ENCODE data around the gene FOXC2. TPM values are rescaled to one million over a fixed set of nuclear protein-coding genes. Genes with fewer than 3 reads are reported as not detected.

The FOXC2 gene
- total and polyA plus RNA-seq, 7 donors, result under 0.01 to 0.81 (median 0.39) TPM; not detected in 1

- TF ChIP-seq POLR2AphosphoS5 (IDR thresholded peaks at IDR 0.05), result no peak
- TF ChIP-seq POLR2A (IDR thresholded peaks at IDR 0.05), result no peak
- no peak for TF ChIP-seq CTCF (IDR thresholded peaks at IDR 0.05)
- TF ChIP-seq EP300 (IDR thresholded peaks at IDR 0.05), result no peak
- Histone ChIP-seq H3K36me3 (no peaks in the 10 kb centered on the region), H3K9me3 (no peaks in the 10 kb centered on the region), H3K4me3 (no peak overlapping the region), H3K4me1 (no peaks in the 10 kb centered on the region), H3K27me3 (peaks cover 0 to 39% (median 9%) of the 10 kb centered on the region in 3 donors), H3K27ac (no peak overlapping the region)
- intact Hi-C loops (cut with DNase I), result no loop called here
- DNase-seq, result no peak
- 78 to 87% methylated on average over 3 of the region's 3 CpGs for WGBS, 2 donors
Measured at GRCh38 chr16:86611941-86612340, 45.3 kb downstream of the FOXC2 start.

GRCh38 chr16:86614699-86615098 lies 48.1 kb downstream of the FOXC2 start:
- 38 to 75% methylated on average over 5 of the region's 5 CpGs for WGBS, 2 donors
- Histone ChIP-seq H3K27ac (no peak overlapping the region), H3K4me3 (no peak overlapping the region), H3K27me3 (peaks cover 0 to 28% (median 8%) of the 10 kb centered on the region in 3 donors), H3K9me3 (no peaks in the 10 kb centered on the region), H3K4me1 (no peaks in the 10 kb centered on the region), H3K36me3 (no peaks in the 10 kb centered on the region)
- TF ChIP-seq EP300 (IDR thresholded peaks at IDR 0.05) (no peak), POLR2A (IDR thresholded peaks at IDR 0.05) (no peak), POLR2AphosphoS5 (IDR thresholded peaks at IDR 0.05) (no peak), CTCF (IDR thresholded peaks at IDR 0.05) (no peak)
- no peak for DNase-seq
- intact Hi-C loops (cut with DNase I), result no loop called here

- intact Hi-C loops (cut with DNase I), result no loop called here
Measured at GRCh38 chr16:86616906-86617305, 50.3 kb downstream of the FOXC2 start.

GRCh38 chr16:86618431-86619238 lies 52.0 kb downstream of the FOXC2 start:
- Histone ChIP-seq H3K4me1 (no peaks in the 10 kb centered on the region), H3K27ac (no peak overlapping the region), H3K36me3 (no peaks in the 10 kb centered on the region), H3K27me3 (peaks cover 0 to 16% (median 0%) of the 10 kb centered on the region in 3 donors), H3K4me3 (peak overlapping the region in 1 of 4 donors; percentile 17), H3K9me3 (no peaks in the 10 kb centered on the region)
- TF ChIP-seq POLR2A (IDR thresholded peaks at IDR 0.05) (no peak), POLR2AphosphoS5 (IDR thresholded peaks at IDR 0.05) (no peak), CTCF (IDR thresholded peaks at IDR 0.05) (no peak), EP300 (IDR thresholded peaks at IDR 0.05) (no peak)
- no peak for DNase-seq
- intact Hi-C loops (cut with DNase I), result no loop called here
- WGBS, 2 donors, result 79% methylated on average over 16 of the region's 16 CpGs

More at GRCh38 chr16:86616906-86617305, 50.3 kb downstream of the FOXC2 start:
- Histone ChIP-seq H3K4me3 (no peak overlapping the region), H3K4me1 (no peaks in the 10 kb centered on the region), H3K27me3 (peaks cover 0 to 24% (median 0%) of the 10 kb centered on the region in 3 donors), H3K9me3 (no peaks in the 10 kb centered on the region), H3K27ac (no peak overlapping the region), H3K36me3 (no peaks in the 10 kb centered on the region)
- TF ChIP-seq EP300 (IDR thresholded peaks at IDR 0.05) (no peak), CTCF (IDR thresholded peaks at IDR 0.05) (no peak), POLR2AphosphoS5 (IDR thresholded peaks at IDR 0.05) (no peak), POLR2A (IDR thresholded peaks at IDR 0.05) (no peak)
- 68 to 72% methylated on average over 5 of the region's 5 CpGs for WGBS, 2 donors
- no peak for DNase-seq

Other genes starting within 250 kb of the FOXC2 start
- 10 to 100 TPM; 44.6 to 74.2 (median 59.3) TPM for gene FOXF1, start 56.3 kb upstream of the FOXC2 start, total RNA-seq
- gene FOXF1, start 56.3 kb upstream of the FOXC2 start, polyA plus RNA-seq, result 1 to 10 TPM; 2.5 to 8.5 (median 4.8) TPM
- gene MTHFSD, start 11.6 kb upstream of the FOXC2 start, total RNA-seq, result 10 to 100 TPM; 10.7 to 18.8 (median 11.9) TPM
- 10 to 100 TPM in 1 of 3 donors, 1 to 10 TPM in 2; 5.5 to 12.9 (median 6.6) TPM for gene MTHFSD, start 11.6 kb upstream of the FOXC2 start, polyA plus RNA-seq
- gene FOXL1, start 11.7 kb downstream of the FOXC2 start, total RNA-seq, result under 1 TPM in 3 of 4 donors, not detected in 1; 0.14 to 0.36 (median 0.28) TPM
- gene FOXL1, start 11.7 kb downstream of the FOXC2 start, polyA plus RNA-seq, result 1 to 10 TPM in 1 of 3 donors, under 1 TPM in 2; 0.60 to 1.6 (median 0.80) TPM

Measured in sigmoid colon (tissue), 7 donors.